Naive thymus-derived CD4-positive, alpha-beta T cell (primary cell): ENCODE data around the gene SLC36A2. TPM values are rescaled to one million over a fixed set of nuclear protein-coding genes. Genes with fewer than 3 reads are reported as not detected.
"Not testable (repeated sequence)": the region's sequence is repeated elsewhere in the genome, so short reads cannot be mapped to it uniquely, and the experiment has no call there.

ENCODE experiments used
- ATAC-seq: fragments of 150-1000 bp; cut with Tn5 transposase; 2 replicates; pipeline ENCODE4 v1.10.0; 2021; ENCODE audit warnings: mild to moderate bottlenecking, moderate library complexity
- CTCF ChIA-PET: fragments of 350-600 bp; sonication (Branson Sonifier 250); formaldehyde crosslinking; loops from one replicate; lab custom pipeline; 2021; ENCODE audit warnings: antibody characterized with exemption; lab: Charles Lee
- POLR2A ChIA-PET: fragments of 350-600 bp; sonication (Branson Sonifier 250); formaldehyde crosslinking; loops from one replicate; lab custom pipeline; 2021; ENCODE audit warnings: antibody characterized with exemption, inconsistent platforms; lab: Charles Lee
- DNase-seq, 9 donors: peaks; one replicate each; pipeline versions ENCODE4 v3.0.0 to v3.0.0-alpha.2; 2020 to 2022; ENCODE audit warnings: mixed read lengths in 1 of 9
- H3K27ac ChIP-seq: one replicate; pipeline ENCODE4 v1.7.0; 2013; ENCODE audit warnings: mild to moderate bottlenecking, low read depth, low read length, moderate library complexity
- H3K27me3 ChIP-seq, 2 donors: one replicate each; pipeline ENCODE4 v1.7.0; 2013; ENCODE audit warnings: low read length in 2 of 2, mild to moderate bottlenecking in 2 of 2, moderate library complexity in 2 of 2; ENCODE audit not compliant: control insufficient read depth in 2 of 2, insufficient read depth in 2 of 2
- H3K36me3 ChIP-seq, 3 experiments: 1 replicate in 2 of 3; 2 replicates in 1 of 3; pipeline ENCODE4 v1.7.0; 2013; ENCODE audit warnings: low read length in 3 of 3, mild to moderate bottlenecking in 3 of 3, moderate library complexity in 1 of 3; ENCODE audit not compliant: insufficient read depth in 3 of 3, control insufficient read depth in 2 of 3
- H3K4me1 ChIP-seq, 2 donors: one replicate each; pipeline ENCODE4 v1.7.0; 2013; ENCODE audit warnings: low read length in 2 of 2, mild to moderate bottlenecking in 2 of 2, moderate library complexity in 1 of 2; ENCODE audit not compliant: control insufficient read depth in 2 of 2, insufficient read depth in 2 of 2
- H3K4me3 ChIP-seq: 2 replicates; pipeline ENCODE4 v1.7.0; 2013; ENCODE audit warnings: mild to moderate bottlenecking, low read length
- H3K9me3 ChIP-seq, 3 experiments: 1 replicate in 2 of 3; 2 replicates in 1 of 3; pipeline ENCODE4 v1.7.0; 2013; ENCODE audit warnings: low read length in 3 of 3; ENCODE audit not compliant: control insufficient read depth in 2 of 3
- H3K27ac Mint-ChIP-seq, 9 donors: one replicate each; pipeline ENCODE4 v1.8.0; 2020 to 2022; ENCODE audit warnings: mixed read lengths in 9 of 9, mild to moderate bottlenecking in 8 of 9, moderate library complexity in 5 of 9, inconsistent platforms in 2 of 9
- H3K27me3 Mint-ChIP-seq, 5 donors: one replicate each; pipeline ENCODE4 v1.8.0; 2021 to 2022; ENCODE audit warnings: mixed read lengths in 5 of 5, mild to moderate bottlenecking in 1 of 5
- H3K36me3 Mint-ChIP-seq, 5 donors: one replicate each; pipeline ENCODE4 v1.8.0; 2020 to 2022; ENCODE audit warnings: mixed read lengths in 5 of 5, mild to moderate bottlenecking in 3 of 5, inconsistent platforms in 1 of 5
- H3K4me1 Mint-ChIP-seq, 7 donors: one replicate each; pipeline ENCODE4 v1.8.0; 2020 to 2022; ENCODE audit warnings: mixed read lengths in 7 of 7, mild to moderate bottlenecking in 3 of 7, inconsistent platforms in 1 of 7
- H3K4me3 Mint-ChIP-seq, 10 donors: one replicate each; pipeline ENCODE4 v1.8.0; 2020 to 2022; ENCODE audit warnings: mild to moderate bottlenecking in 10 of 10, mixed read lengths in 10 of 10, moderate library complexity in 6 of 10, inconsistent platforms in 2 of 10
- H3K9me3 Mint-ChIP-seq, 11 donors: one replicate each; pipeline ENCODE4 v1.8.0; 2020 to 2022; ENCODE audit warnings: mixed read lengths in 11 of 11, mild to moderate bottlenecking in 4 of 11, inconsistent platforms in 1 of 11, moderate library complexity in 1 of 11
- intact Hi-C, 2 donors: fragments of 100-400 bp; cut with micrococcal nuclease; formaldehyde crosslinking; loops; one replicate each; pipeline ENCODE4 v1.15.1; 2023
- polyA plus RNA-seq, 2 donors: library from polyadenylated mRNA; unstranded; fragments of 300-500 nt; fragmentation: Illumina TruSeq; gene quantifications; one replicate each; pipeline ENCODE4 v1.2.3, GENCODE V29; 2021
- total RNA-seq, 6 experiments: library from RNA in 5 of 6; stranded (reverse) in 5 of 6; gene quantifications; 1 replicate in 5 of 6; 2 replicates in 1 of 6; pipeline ENCODE4 v1.2.3 and lab custom pipeline; 2021 to 2026

SLC36A2 gene
- total and polyA plus RNA-seq, 7 experiments from 2014 or later: not detected

DNA sequence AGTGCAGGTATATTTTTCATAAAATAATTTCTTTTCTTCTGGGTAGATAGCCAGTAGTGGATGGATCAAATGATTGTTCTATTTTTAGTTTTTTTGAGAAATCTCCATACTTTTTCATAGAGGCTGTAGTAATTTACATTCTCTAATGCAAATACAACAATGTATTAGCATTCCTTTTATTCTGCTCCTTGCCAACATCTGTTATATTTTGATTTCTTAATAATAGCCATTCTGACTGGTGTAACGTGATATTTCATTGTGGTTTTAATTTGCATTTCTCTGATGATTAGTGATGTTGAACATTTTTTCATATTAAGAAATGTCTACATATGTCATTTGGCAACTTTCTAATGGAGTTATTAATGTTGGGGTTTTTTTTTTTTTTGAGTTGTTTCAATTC is 27.2 kb upstream of the SLC36A2 start:
- CTCF ChIA-PET: interaction anchor here (0.7 kb wide), 1 partner anchor 990 kb away, joined by 3 read pairs; no protein-coding TSS in a partner anchor
- ATAC-seq (no peak), DNase-seq (no peak)
- Mint-ChIP-seq H3K4me3 (no peak overlapping the region), H3K9me3 (peaks cover 0 to 4% (median 0%) of the 10 kb centered on the region in 11 donors), H3K36me3 (no peaks in the 10 kb centered on the region), H3K27ac (no peak overlapping the region), H3K27me3 (peaks cover 0 to 6% (median 0%) of the 10 kb centered on the region in 5 donors), H3K4me1 (no peaks in the 10 kb centered on the region)
- no peak overlapping the region for H3K4me3 ChIP-seq
- H3K27ac ChIP-seq: no peak overlapping the region
- H3K36me3 ChIP-seq: no peaks in the 10 kb centered on the region
- POLR2A ChIA-PET: no interaction called here
- H3K9me3 ChIP-seq: no peaks in the 10 kb centered on the region
- no peaks in the 10 kb centered on the region for H3K4me1 ChIP-seq
- intact Hi-C loops: no loop called here
- no peaks in the 10 kb centered on the region for H3K27me3 ChIP-seq

DNA sequence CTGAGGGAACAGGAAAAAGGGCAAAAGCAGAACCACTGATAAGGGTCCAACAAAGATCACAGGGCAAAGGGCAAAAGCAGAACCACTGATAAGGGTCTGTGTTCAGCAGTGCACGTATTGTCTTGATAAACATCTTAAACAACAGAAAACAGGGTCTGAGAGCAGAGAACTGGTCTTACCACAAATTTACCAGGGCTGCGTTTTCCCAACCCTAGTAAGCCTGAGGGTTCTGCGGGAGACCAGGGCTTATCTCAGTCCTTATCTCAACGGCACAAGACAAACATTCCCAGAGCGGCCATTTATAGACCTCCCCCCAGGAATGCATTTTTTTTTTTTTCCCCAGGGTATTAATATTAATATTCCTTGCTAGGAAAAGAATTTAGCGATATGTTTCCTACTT is 19.7 kb upstream of the SLC36A2 start:
- H3K27ac ChIP-seq, H3K4me1 ChIP-seq, H3K27ac Mint-ChIP-seq, POLR2A ChIA-PET, ATAC-seq, intact Hi-C loops, H3K4me3 ChIP-seq, DNase-seq, H3K36me3 ChIP-seq, H3K4me1 Mint-ChIP-seq, H3K4me3 Mint-ChIP-seq, CTCF ChIA-PET, H3K27me3 ChIP-seq: not testable (repeated sequence)
- Mint-ChIP-seq H3K27me3 (peaks cover 2 to 30% (median 20%) of the 10 kb centered on the region in 5 donors), H3K9me3 (peaks cover 10 to 64% (median 36%) of the 10 kb centered on the region in 11 donors), H3K36me3 (peaks cover 0 to 31% (median 0%) of the 10 kb centered on the region in 5 donors)
- H3K9me3 ChIP-seq: peaks cover 0 to 26% (median 0%) of the 10 kb centered on the region in 3 experiments

DNA sequence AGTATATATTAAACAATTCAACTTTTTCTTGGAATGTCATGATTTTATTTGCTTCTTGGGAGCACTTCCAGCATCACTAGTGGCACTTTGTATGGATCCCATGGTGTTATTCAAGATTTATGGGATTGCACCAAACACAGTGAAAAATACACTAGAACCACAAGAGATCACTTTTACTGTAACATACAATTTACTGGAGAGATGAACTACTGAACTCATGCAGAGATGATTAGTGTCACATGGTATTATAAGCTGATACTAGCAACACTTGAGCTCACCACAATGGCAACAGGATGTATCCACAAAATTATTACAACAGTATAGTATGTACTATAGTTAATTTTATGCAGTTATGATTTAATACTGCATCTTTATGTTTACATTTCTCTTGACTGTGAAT is 16.3 kb upstream of the SLC36A2 start:
- Mint-ChIP-seq H3K27ac (no peak overlapping the region), H3K9me3 (peaks cover 10 to 75% (median 40%) of the 10 kb centered on the region in 11 donors), H3K4me1 (no peaks in the 10 kb centered on the region), H3K4me3 (no peak overlapping the region), H3K27me3 (peaks cover 0 to 26% (median 20%) of the 10 kb centered on the region in 5 donors), H3K36me3 (peaks cover 0 to 28% (median 0%) of the 10 kb centered on the region in 5 donors)
- Histone ChIP-seq H3K4me3 (no peak overlapping the region), H3K27ac (no peak overlapping the region), H3K36me3 (no peaks in the 10 kb centered on the region), H3K4me1 (no peaks in the 10 kb centered on the region), H3K27me3 (no peaks in the 10 kb centered on the region), H3K9me3 (peaks cover 0 to 34% (median 0%) of the 10 kb centered on the region in 3 experiments)
- DNase-seq (no peak), ATAC-seq (no peak)
- ChIA-PET POLR2A (no interaction called here), CTCF (no interaction called here)
- intact Hi-C loops: no loop called here

DNA sequence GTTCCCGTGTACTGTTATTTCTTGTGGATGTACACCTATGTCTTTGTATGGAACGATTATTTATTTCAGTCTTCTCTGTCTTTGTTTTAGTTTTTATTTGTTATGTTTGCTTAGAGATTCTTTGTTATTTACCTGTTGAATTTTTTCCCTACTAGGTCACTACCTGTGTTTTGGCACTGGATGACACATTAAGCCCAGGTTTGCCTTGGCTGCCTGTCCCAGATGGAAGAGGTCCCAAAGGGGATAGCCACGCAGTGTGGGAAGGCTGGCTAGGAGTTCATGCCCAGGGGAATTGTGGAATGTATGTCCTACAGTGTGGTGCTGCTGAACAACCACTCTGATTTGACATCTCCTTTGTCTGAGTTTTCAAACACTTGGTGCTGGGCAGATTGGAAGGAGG is 15.6 kb upstream of the SLC36A2 start:
- Histone ChIP-seq H3K27me3 (no peaks in the 10 kb centered on the region), H3K36me3 (no peaks in the 10 kb centered on the region), H3K4me1 (no peaks in the 10 kb centered on the region), H3K9me3 (peaks cover 0 to 28% (median 0%) of the 10 kb centered on the region in 3 experiments), H3K27ac (no peak overlapping the region), H3K4me3 (no peak overlapping the region)
- no peak for DNase-seq
- no peaks in the 10 kb centered on the region for H3K4me1 Mint-ChIP-seq
- peaks cover 0 to 24% (median 0%) of the 10 kb centered on the region in 5 donors for H3K36me3 Mint-ChIP-seq
- H3K27ac Mint-ChIP-seq: no peak overlapping the region
- POLR2A ChIA-PET: no interaction called here
- H3K4me3 Mint-ChIP-seq: no peak overlapping the region
- intact Hi-C loops: no loop called here
- H3K9me3 Mint-ChIP-seq: peaks cover 10 to 68% (median 34%) of the 10 kb centered on the region in 11 donors
- ATAC-seq: no peak
- CTCF ChIA-PET: interaction anchor here (0.6 kb wide), 1 partner anchor 20 kb away, joined by 3 read pairs; no protein-coding TSS in a partner anchor
- peaks cover 0 to 23% (median 19%) of the 10 kb centered on the region in 5 donors for H3K27me3 Mint-ChIP-seq

DNA sequence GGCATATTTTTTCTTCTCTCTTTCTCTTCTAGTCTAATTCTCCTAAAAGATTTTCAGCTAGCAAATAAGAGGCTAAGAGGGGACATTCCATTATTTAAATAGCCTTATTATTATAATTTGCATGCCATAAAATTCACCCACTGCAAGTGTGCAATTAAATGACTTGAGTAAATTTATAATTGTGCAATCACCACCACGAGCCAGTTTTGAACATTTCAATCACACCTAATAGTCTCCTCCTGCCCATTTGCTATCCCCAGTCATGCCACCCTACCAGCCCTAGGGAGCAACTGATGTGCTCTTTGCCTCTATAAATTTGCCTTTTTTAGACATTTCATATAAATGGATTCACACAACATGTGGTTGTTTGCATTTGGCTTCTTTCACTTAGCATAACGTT is 12.0 kb upstream of the SLC36A2 start:
- no peak for ATAC-seq
- Mint-ChIP-seq H3K4me1 (no peaks in the 10 kb centered on the region), H3K27me3 (peaks cover 0 to 17% (median 11%) of the 10 kb centered on the region in 5 donors), H3K9me3 (peaks cover 0 to 36% (median 16%) of the 10 kb centered on the region in 11 donors), H3K4me3 (no peak overlapping the region), H3K36me3 (peaks cover 0 to 8% (median 0%) of the 10 kb centered on the region in 5 donors), H3K27ac (no peak overlapping the region)
- Histone ChIP-seq H3K27ac (no peak overlapping the region), H3K36me3 (no peaks in the 10 kb centered on the region), H3K4me1 (no peaks in the 10 kb centered on the region), H3K27me3 (no peaks in the 10 kb centered on the region), H3K4me3 (no peak overlapping the region), H3K9me3 (peaks cover 0 to 13% (median 0%) of the 10 kb centered on the region in 3 experiments)
- DNase-seq: no peak
- POLR2A ChIA-PET: no interaction called here
- CTCF ChIA-PET: no interaction called here
- intact Hi-C loops: no loop called here

DNA sequence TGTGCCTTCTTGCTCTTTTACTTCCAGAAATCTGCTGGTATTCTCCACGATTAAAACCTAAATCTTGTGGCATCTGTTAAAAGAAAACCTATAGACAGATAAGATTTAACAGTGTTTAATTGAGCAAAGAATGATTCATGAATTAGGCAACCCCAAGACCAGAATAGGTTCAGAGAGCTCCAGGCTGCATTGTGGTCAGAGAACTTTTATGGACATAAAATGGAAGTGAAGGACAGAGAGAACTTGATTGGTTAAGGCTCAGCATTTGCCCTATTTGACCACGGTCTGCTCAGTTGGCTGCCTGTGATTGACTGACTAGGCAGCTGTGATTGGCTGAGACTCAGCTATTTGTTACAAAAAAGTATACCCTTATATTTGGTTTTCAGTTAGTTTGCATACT is 10.4 kb upstream of the SLC36A2 start:
- no peak overlapping the region for H3K4me3 Mint-ChIP-seq
- peaks cover 0 to 26% (median 10%) of the 10 kb centered on the region in 11 donors for H3K9me3 Mint-ChIP-seq
- Histone ChIP-seq H3K27me3 (no peaks in the 10 kb centered on the region), H3K27ac (no peak overlapping the region), H3K4me1 (no peaks in the 10 kb centered on the region), H3K9me3 (peaks cover 0 to 13% (median 0%) of the 10 kb centered on the region in 3 experiments), H3K36me3 (no peaks in the 10 kb centered on the region), H3K4me3 (no peak overlapping the region)
- DNase-seq (no peak), ATAC-seq (no peak)
- CTCF ChIA-PET: no interaction called here
- H3K27ac Mint-ChIP-seq: no peak overlapping the region
- H3K4me1 Mint-ChIP-seq: no peaks in the 10 kb centered on the region
- H3K27me3 Mint-ChIP-seq: peaks cover 0 to 12% (median 2%) of the 10 kb centered on the region in 5 donors
- POLR2A ChIA-PET: no interaction called here
- intact Hi-C loops: no loop called here
- H3K36me3 Mint-ChIP-seq: peaks cover 0 to under 1% (median 0%) of the 10 kb centered on the region in 5 donors

DNA sequence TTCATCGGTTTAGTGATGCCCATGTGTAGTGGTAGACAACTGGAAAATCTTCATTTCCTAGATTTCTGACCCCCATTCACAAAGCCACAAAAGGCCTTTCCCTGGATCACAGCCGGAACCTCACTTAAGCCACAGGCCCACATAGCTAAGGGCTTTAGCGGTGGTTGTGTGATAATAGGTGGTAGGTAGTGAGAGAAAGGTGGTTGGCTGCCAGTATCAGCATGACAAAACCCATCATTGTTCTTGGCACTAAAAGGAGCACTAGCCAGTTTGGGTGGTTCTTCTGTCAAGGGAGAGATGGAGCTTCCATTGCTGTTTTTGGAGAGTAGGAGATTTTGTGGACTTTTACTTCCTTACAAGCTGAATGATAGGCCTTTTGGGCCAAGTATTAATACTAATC is 9.7 kb upstream of the SLC36A2 start:
- peaks cover 0 to 19% (median 6%) of the 10 kb centered on the region in 11 donors for H3K9me3 Mint-ChIP-seq
- intact Hi-C loops: no loop called here
- no peaks in the 10 kb centered on the region for H3K4me1 ChIP-seq
- H3K4me3 Mint-ChIP-seq: no peak overlapping the region
- H3K27ac ChIP-seq: no peak overlapping the region
- no peaks in the 10 kb centered on the region for H3K36me3 ChIP-seq
- ChIA-PET POLR2A (no interaction called here), CTCF (no interaction called here)
- peaks cover 0 to 13% (median 0%) of the 10 kb centered on the region in 5 donors for H3K27me3 Mint-ChIP-seq
- H3K4me3 ChIP-seq: no peak overlapping the region
- peaks cover 0 to 1% (median 0%) of the 10 kb centered on the region in 7 donors for H3K4me1 Mint-ChIP-seq
- no peak for ATAC-seq
- H3K27me3 ChIP-seq: no peaks in the 10 kb centered on the region
- H3K27ac Mint-ChIP-seq: no peak overlapping the region
- DNase-seq: no peak
- peaks cover 0 to 8% (median 0%) of the 10 kb centered on the region in 3 experiments for H3K9me3 ChIP-seq
- no peaks in the 10 kb centered on the region for H3K36me3 Mint-ChIP-seq
